Measurements from ENCODE around the gene GDF7. TPM values are rescaled to one million over a fixed set of nuclear protein-coding genes. Genes with fewer than 3 reads are reported as not detected.

Gene GDF7
- total RNA-seq, 1 experiment from 2014 or later: 0.04 TPM

DNA sequence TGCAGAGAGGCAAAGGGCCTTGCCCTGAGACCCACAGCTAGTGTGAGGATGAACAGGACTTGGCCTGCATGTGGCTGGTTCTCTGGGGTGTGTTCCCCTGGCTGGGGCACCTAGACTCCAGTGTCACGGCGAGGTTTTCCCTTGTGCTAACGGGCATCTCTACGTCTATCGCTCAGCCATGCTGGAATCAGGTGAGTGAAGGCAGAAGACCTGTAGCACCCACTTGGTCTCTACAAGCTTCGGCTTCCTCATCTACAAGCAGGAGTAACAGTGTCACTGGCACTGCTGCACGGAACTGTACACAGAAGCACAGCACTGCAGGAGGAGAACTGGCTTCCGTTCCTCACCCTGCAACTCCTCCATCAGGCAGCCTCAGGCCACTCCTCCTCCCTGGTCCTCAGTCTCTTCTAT is 46.7 kb upstream of the GDF7 start:
- peaks cover 7 to 13% of the 10 kb centered on the region in 2 experiments for H3K4me1 Mint-ChIP-seq
- Histone ChIP-seq H2BK15ac (ENCODE audit: low read depth, low read length) (no peak overlapping the region), H3K4ac (ENCODE audit: low read depth, low read length) (no peak overlapping the region), H3K9ac (ENCODE audit: extremely low read depth, insufficient read length, low read length) (no peak overlapping the region), H4K5ac (ENCODE audit: insufficient read length, low read depth, low read length) (no peak overlapping the region), H3K14ac (ENCODE audit: insufficient read depth, low read length) (no peak overlapping the region), H2BK20ac (ENCODE audit: low read depth, low read length, poor library complexity, severe bottlenecking) (no peak overlapping the region), H2AK5ac (ENCODE audit: insufficient read length, low read length) (no peak overlapping the region), H3K23ac (ENCODE audit: insufficient read length, low read depth, low read length) (no peak overlapping the region), H3K56ac (ENCODE audit: insufficient read length, low read depth, low read length) (no peak overlapping the region), H3K4me1 (ENCODE audit: insufficient read depth, low read length) (no peaks in the 10 kb centered on the region), H3K79me1 (ENCODE audit: insufficient read depth, low read depth, low read length, poor library complexity, severe bottlenecking) (no peaks in the 10 kb centered on the region), H3K27me3 (ENCODE audit: insufficient read depth, low read length) (no peaks in the 10 kb centered on the region), H3K27ac (ENCODE audit: insufficient read length, low read depth, low read length) (no peak overlapping the region), H3T11ph (ENCODE audit: low read length) (no peak overlapping the region), H3K79me2 (ENCODE audit: insufficient read depth, low read length) (no peaks in the 10 kb centered on the region), H3K18ac (ENCODE audit: insufficient read length, low read depth, low read length) (no peak overlapping the region), H4K91ac (ENCODE audit: insufficient read length, low read depth, low read length) (no peak overlapping the region), H4K8ac (replicated peaks; ENCODE audit: insufficient read length, low read depth, low read length) (no peak overlapping the region), H2BK5ac (ENCODE audit: insufficient read length, low read length) (no peak overlapping the region), H2BK120ac (ENCODE audit: low read depth, low read length, poor library complexity, severe bottlenecking) (no peak overlapping the region), H4K20me1 (ENCODE audit: control insufficient read depth, insufficient read depth, insufficient read length) (no peaks in the 10 kb centered on the region), H2AFZ (ENCODE audit: low read length) (no peak overlapping the region), H2BK12ac (ENCODE audit: insufficient read length, low read depth, low read length) (no peak overlapping the region), H3K4me2 (ENCODE audit: insufficient read depth, insufficient read length, low read length) (no peak overlapping the region), H3K23me2 (ENCODE audit: insufficient read length, low read depth, low read length, poor library complexity, severe bottlenecking) (no peaks in the 10 kb centered on the region), H3K9me3 (ENCODE audit: control insufficient read depth, low read depth, low read length) (no peaks in the 10 kb centered on the region)
- WGBS (ENCODE audit: extremely low coverage, insufficient read length, low lambda C conversion rate): no CpG with 5 or more reads among the region's 8 CpGs
- H3K27me3 Mint-ChIP-seq (ENCODE audit: low read depth): peaks cover 3% of the 10 kb centered on the region; the same call in 1 of the 2 replicates
- no peak for DNase-seq
- H3K36me3 Mint-ChIP-seq (ENCODE audit: insufficient read depth in 1 of 3, low read depth in 3 of 3): peaks cover 0 to 8% (median 6%) of the 10 kb centered on the region in 3 experiments; a peak in 3 of 7 replicates
- no peaks in the 10 kb centered on the region for H3K9me3 Mint-ChIP-seq
- H3K27ac Mint-ChIP-seq: no peak overlapping the region; a peak in 1 of 7 replicates
- no peak overlapping the region for H3K4me3 Mint-ChIP-seq
- TF ChIP-seq, protein P1, sequence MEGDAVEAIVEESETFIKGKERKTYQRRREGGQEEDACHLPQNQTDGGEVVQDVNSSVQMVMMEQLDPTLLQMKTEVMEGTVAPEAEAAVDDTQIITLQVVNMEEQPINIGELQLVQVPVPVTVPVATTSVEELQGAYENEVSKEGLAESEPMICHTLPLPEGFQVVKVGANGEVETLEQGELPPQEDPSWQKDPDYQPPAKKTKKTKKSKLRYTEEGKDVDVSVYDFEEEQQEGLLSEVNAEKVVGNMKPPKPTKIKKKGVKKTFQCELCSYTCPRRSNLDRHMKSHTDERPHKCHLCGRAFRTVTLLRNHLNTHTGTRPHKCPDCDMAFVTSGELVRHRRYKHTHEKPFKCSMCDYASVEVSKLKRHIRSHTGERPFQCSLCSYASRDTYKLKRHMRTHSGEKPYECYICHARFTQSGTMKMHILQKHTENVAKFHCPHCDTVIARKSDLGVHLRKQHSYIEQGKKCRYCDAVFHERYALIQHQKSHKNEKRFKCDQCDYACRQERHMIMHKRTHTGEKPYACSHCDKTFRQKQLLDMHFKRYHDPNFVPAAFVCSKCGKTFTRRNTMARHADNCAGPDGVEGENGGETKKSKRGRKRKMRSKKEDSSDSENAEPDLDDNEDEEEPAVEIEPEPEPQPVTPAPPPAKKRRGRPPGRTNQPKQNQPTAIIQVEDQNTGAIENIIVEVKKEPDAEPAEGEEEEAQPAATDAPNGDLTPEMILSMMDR (conservative IDR thresholded peaks at IDR 0.05): no peak

Measured in H9 (cell line).